GM12878 (cell line): Measurements from ENCODE around the gene KRTAP10-5. TPM values are rescaled to one million over a fixed set of nuclear protein-coding genes. Genes with fewer than 3 reads are reported as not detected.

ENCODE experiments used
- BCL11A ChIP-seq: IDR thresholded peaks from 2 replicates; pipeline ENCODE4 v1.6.1; 2011; ENCODE audit warnings: low read depth, low read length
- BCLAF1 ChIP-seq: fragments of 450-650 bp; IDR thresholded peaks from 2 replicates; pipeline ENCODE4 v1.6.1; 2017; ENCODE audit warnings: antibody characterized with exemption, mild to moderate bottlenecking, moderate library complexity
- EGR1 ChIP-seq, 2 experiments: IDR thresholded peaks; 1 replicate in 1 of 2; 2 replicates in 1 of 2; pipeline ENCODE4 v1.6.1; 2011 to 2012; ENCODE audit warnings: low read depth in 2 of 2, low read length in 2 of 2, borderline replicate concordance in 1 of 2, mild to moderate bottlenecking in 1 of 2, moderate library complexity in 1 of 2
- FOS ChIP-seq: IDR thresholded peaks from 3 replicates; pipeline ENCODE4 v1.6.1; 2011; ENCODE audit warnings: borderline replicate concordance; ENCODE audit not compliant: insufficient read length; ENCODE audit errors: extremely low read depth
- LARP7 ChIP-seq: fragments of 450-650 bp; IDR thresholded peaks from 2 replicates; pipeline ENCODE4 v1.6.1; 2017; ENCODE audit warnings: mild to moderate bottlenecking
- MEF2B ChIP-seq: fragments of 450-650 bp; IDR thresholded peaks from 2 replicates; pipeline ENCODE4 v1.6.1; 2018; ENCODE audit warnings: mild to moderate bottlenecking, moderate library complexity; ENCODE audit not compliant: partially characterized antibody, poor library complexity, severe bottlenecking
- RAD21 ChIP-seq: IDR thresholded peaks from 2 replicates; pipeline ENCODE4 v1.6.1; 2011; ENCODE audit warnings: mild to moderate bottlenecking, low read depth, low read length, moderate library complexity; ENCODE audit not compliant: insufficient read depth
- REST ChIP-seq: IDR thresholded peaks from 2 replicates; pipeline ENCODE4 v1.6.1; 2012; ENCODE audit warnings: mild to moderate bottlenecking, low read depth, low read length
- YY1 ChIP-seq: IDR thresholded peaks from 2 replicates; pipeline ENCODE4 v1.6.1; 2011; ENCODE audit warnings: low read depth, mild to moderate bottlenecking, low read length
- polyA plus RNA-seq, 11 experiments: library from polyadenylated mRNA; depleted of rRNA in 4 of 11; unstranded in 6 of 11; stranded (reverse) in 5 of 11; fragments of >200 nt; fragmentation: Nextera tagmentation in 4 of 11; fragmentation: Illumina TruSeq in 1 of 11; extraction: Ambion mirVana in 4 of 11; extraction: Trizol in 1 of 11; gene quantifications; 1 replicate in 1 of 11; 2 replicates in 10 of 11; pipeline versions ENCODE4 v1.2.1 to v1.2.3, GENCODE V29; 2011 to 2016; ENCODE audit warnings: inconsistent platforms in 2 of 11, missing spikeins in 2 of 11, low read depth in 1 of 11
- total RNA-seq, 4 experiments: library from RNA; depleted of rRNA in 3 of 4; stranded (reverse); fragments of >200 nt in 3 of 4; fragmentation: Illumina TruSeq in 1 of 4; extraction: Trizol in 1 of 4; gene quantifications; 2 replicates each; pipeline versions ENCODE4 v1.2.1 to v1.2.3, GENCODE V29; 2013 to 2021
- TF ChIP-seq, protein P1 (sequence below): IDR thresholded peaks from 2 replicates; pipeline ENCODE4 v1.6.1; 2012; ENCODE audit warnings: improper control_type of control experiment, low read depth, low read length; ENCODE audit not compliant: insufficient replicate concordance
- TF ChIP-seq, protein P2 (sequence below): fragments of 450-650 bp; formaldehyde crosslinking; IDR thresholded peaks from 2 replicates; pipeline ENCODE4 v1.4.0; 2022; ENCODE audit warnings: mild to moderate bottlenecking, moderate library complexity

The KRTAP10-5 gene
- total and polyA plus RNA-seq, 10 of the 15 experiments (the other 5 are each of a cell fraction or from before 2014, with no cell fraction given) = not detected

- TF ChIP-seq REST = no peak
- TF ChIP-seq BCL11A = no peak
- TF ChIP-seq, protein P1, sequence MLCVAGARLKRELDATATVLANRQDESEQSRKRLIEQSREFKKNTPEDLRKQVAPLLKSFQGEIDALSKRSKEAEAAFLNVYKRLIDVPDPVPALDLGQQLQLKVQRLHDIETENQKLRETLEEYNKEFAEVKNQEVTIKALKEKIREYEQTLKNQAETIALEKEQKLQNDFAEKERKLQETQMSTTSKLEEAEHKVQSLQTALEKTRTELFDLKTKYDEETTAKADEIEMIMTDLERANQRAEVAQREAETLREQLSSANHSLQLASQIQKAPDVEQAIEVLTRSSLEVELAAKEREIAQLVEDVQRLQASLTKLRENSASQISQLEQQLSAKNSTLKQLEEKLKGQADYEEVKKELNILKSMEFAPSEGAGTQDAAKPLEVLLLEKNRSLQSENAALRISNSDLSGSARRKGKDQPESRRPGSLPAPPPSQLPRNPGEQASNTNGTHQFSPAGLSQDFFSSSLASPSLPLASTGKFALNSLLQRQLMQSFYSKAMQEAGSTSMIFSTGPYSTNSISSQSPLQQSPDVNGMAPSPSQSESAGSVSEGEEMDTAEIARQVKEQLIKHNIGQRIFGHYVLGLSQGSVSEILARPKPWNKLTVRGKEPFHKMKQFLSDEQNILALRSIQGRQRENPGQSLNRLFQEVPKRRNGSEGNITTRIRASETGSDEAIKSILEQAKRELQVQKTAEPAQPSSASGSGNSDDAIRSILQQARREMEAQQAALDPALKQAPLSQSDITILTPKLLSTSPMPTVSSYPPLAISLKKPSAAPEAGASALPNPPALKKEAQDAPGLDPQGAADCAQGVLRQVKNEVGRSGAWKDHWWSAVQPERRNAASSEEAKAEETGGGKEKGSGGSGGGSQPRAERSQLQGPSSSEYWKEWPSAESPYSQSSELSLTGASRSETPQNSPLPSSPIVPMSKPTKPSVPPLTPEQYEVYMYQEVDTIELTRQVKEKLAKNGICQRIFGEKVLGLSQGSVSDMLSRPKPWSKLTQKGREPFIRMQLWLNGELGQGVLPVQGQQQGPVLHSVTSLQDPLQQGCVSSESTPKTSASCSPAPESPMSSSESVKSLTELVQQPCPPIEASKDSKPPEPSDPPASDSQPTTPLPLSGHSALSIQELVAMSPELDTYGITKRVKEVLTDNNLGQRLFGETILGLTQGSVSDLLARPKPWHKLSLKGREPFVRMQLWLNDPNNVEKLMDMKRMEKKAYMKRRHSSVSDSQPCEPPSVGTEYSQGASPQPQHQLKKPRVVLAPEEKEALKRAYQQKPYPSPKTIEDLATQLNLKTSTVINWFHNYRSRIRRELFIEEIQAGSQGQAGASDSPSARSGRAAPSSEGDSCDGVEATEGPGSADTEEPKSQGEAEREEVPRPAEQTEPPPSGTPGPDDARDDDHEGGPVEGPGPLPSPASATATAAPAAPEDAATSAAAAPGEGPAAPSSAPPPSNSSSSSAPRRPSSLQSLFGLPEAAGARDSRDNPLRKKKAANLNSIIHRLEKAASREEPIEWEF = no peak
- TF ChIP-seq BCLAF1 = no peak
- no peak for TF ChIP-seq EGR1 (IDR thresholded peaks at IDR 0.05; ENCODE audit: borderline replicate concordance in 1 of 2, low read depth in 2 of 2, low read length in 2 of 2)
- no peak for TF ChIP-seq LARP7
- no peak for TF ChIP-seq RAD21
- TF ChIP-seq FOS = no peak
- no peak for TF ChIP-seq YY1
- TF ChIP-seq MEF2B = no peak
- TF ChIP-seq, protein P2, sequence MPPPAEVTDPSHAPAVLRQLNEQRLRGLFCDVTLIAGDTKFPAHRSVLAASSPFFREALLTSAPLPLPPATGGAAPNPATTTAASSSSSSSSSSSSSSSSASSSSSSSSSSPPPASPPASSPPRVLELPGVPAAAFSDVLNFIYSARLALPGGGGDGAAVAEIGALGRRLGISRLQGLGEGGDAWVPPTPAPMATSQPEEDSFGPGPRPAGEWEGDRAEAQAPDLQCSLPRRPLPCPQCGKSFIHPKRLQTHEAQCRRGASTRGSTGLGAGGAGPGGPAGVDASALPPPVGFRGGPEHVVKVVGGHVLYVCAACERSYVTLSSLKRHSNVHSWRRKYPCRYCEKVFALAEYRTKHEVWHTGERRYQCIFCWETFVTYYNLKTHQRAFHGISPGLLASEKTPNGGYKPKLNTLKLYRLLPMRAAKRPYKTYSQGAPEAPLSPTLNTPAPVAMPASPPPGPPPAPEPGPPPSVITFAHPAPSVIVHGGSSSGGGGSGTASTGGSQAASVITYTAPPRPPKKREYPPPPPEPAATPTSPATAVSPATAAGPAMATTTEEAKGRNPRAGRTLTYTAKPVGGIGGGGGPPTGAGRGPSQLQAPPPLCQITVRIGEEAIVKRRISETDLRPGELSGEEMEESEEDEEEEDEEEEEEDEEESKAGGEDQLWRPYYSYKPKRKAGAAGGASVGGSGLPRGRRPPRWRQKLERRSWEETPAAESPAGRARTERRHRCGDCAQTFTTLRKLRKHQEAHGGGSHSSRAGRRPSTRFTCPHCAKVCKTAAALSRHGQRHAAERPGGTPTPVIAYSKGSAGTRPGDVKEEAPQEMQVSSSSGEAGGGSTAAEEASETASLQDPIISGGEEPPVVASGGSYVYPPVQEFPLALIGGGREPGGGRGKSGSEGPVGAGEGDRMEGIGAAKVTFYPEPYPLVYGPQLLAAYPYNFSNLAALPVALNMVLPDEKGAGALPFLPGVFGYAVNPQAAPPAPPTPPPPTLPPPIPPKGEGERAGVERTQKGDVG = no peak
Observed at GRCh38 chr21:44539046-44539445, 41.4 kb downstream of the KRTAP10-5 start (continued).
